CD8-positive, alpha-beta memory T cell (primary cell): ENCODE data around the gene PDAP1. TPM values are rescaled to one million over a fixed set of nuclear protein-coding genes. Genes with fewer than 3 reads are reported as not detected.
"Not testable (repeated sequence)": the region's sequence is repeated elsewhere in the genome, so short reads cannot be mapped to it uniquely, and the experiment has no call there.

Experiments used
- CTCF ChIA-PET: fragments of 350-600 bp; sonication (Branson Sonifier 250); formaldehyde crosslinking; loops from one replicate; lab custom pipeline; 2021; ENCODE audit warnings: antibody characterized with exemption; lab: Charles Lee
- POLR2A ChIA-PET: fragments of 350-600 bp; sonication (Branson Sonifier 250); formaldehyde crosslinking; loops from one replicate; lab custom pipeline; 2021; ENCODE audit warnings: antibody characterized with exemption; lab: Charles Lee
- DNase-seq, 5 donors: peaks; one replicate each; pipeline versions ENCODE4 v3.0.0 to v3.0.0-alpha.2; 2020 to 2022; ENCODE audit warnings: mixed read lengths in 1 of 5
- H3K27ac ChIP-seq: one replicate; pipeline ENCODE4 v1.7.0; 2013; ENCODE audit warnings: low read depth, mild to moderate bottlenecking, low read length, moderate library complexity
- H3K27me3 ChIP-seq: 2 replicates; pipeline ENCODE4 v1.7.0; 2013; ENCODE audit warnings: low read length, mild to moderate bottlenecking; ENCODE audit not compliant: insufficient read depth, poor library complexity, severe bottlenecking
- H3K36me3 ChIP-seq: 2 replicates; pipeline ENCODE4 v1.7.0; 2013; ENCODE audit warnings: mild to moderate bottlenecking, low read length, moderate library complexity; ENCODE audit not compliant: insufficient read depth
- H3K4me1 ChIP-seq: 2 replicates; pipeline ENCODE4 v1.7.0; 2013; ENCODE audit warnings: mild to moderate bottlenecking, low read length, moderate library complexity; ENCODE audit not compliant: insufficient read depth
- H3K4me3 ChIP-seq: 2 replicates; pipeline ENCODE4 v1.7.0; 2013; ENCODE audit warnings: mild to moderate bottlenecking, low read length
- H3K9me3 ChIP-seq: 2 replicates; pipeline ENCODE4 v1.7.0; 2013; ENCODE audit warnings: mild to moderate bottlenecking, low read length
- H3K27ac Mint-ChIP-seq, 8 donors: one replicate each; pipeline ENCODE4 v1.8.0; 2020 to 2021; ENCODE audit warnings: mixed read lengths in 8 of 8, mild to moderate bottlenecking in 6 of 8, inconsistent platforms in 3 of 8, moderate library complexity in 3 of 8
- H3K27me3 Mint-ChIP-seq, 2 donors: one replicate each; pipeline ENCODE4 v1.8.0; 2020 to 2021; ENCODE audit warnings: mixed read lengths in 2 of 2, mild to moderate bottlenecking in 1 of 2, moderate library complexity in 1 of 2
- H3K36me3 Mint-ChIP-seq, 3 donors: one replicate each; pipeline ENCODE4 v1.8.0; 2020 to 2021; ENCODE audit warnings: mixed read lengths in 3 of 3, inconsistent platforms in 1 of 3, mild to moderate bottlenecking in 1 of 3
- H3K4me1 Mint-ChIP-seq, 3 donors: one replicate each; pipeline ENCODE4 v1.8.0; 2020 to 2021; ENCODE audit warnings: mixed read lengths in 3 of 3, inconsistent platforms in 1 of 3, mild to moderate bottlenecking in 1 of 3
- H3K4me3 Mint-ChIP-seq, 7 donors: one replicate each; pipeline ENCODE4 v1.8.0; 2020 to 2021; ENCODE audit warnings: mixed read lengths in 7 of 7, mild to moderate bottlenecking in 6 of 7, moderate library complexity in 4 of 7, inconsistent platforms in 2 of 7
- H3K9me3 Mint-ChIP-seq, 5 donors: one replicate each; pipeline ENCODE4 v1.8.0; 2020 to 2022; ENCODE audit warnings: mixed read lengths in 5 of 5, mild to moderate bottlenecking in 3 of 5, moderate library complexity in 2 of 5, inconsistent platforms in 1 of 5
- polyA plus RNA-seq: library from polyadenylated mRNA; unstranded; fragments of 300-500 nt; fragmentation: Illumina TruSeq; gene quantifications from one replicate; pipeline ENCODE4 v1.2.3, GENCODE V29; 2021
- total RNA-seq, 2 experiments: library from RNA; stranded (reverse); gene quantifications; one replicate each; pipeline ENCODE4 v1.2.3, GENCODE V29; 2021

PDAP1 gene
- total and polyA plus RNA-seq, 3 experiments from 2014 or later, result 32.8 to 210 (median 198) TPM

DNA sequence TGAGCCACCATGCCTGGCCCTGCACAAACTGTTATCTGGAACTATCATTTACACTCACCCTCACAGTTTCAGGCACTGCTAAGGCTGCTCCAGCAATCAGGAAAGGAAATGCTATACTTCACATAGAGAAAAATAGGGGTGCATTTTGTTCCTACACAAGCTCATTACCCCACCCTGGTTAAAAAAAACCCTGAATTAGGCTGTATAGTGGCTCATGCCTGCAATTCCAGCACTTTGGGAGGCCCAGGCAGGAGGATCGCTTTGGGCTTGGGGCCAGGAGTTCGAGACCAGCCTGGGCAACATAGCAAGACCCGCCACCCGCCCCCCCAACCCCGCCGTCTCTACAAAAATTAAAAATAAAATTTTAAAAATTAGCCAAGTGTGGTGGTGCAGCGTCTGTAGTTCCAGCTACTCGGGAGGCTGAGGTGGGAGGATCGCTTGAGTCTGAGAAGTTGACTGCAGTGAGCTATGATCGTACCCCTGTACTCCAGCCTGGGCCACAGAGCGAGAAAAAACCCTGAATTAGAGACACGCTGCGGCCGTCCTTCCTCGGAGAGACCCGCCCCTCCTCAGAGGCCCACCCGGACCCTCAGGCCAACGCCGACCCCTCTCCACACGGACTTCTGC, 29.7 kb upstream of the PDAP1 start:
- H3K36me3 Mint-ChIP-seq, result peaks cover 0 to 36% (median 3%) of the 10 kb centered on the region in 3 donors

DNA sequence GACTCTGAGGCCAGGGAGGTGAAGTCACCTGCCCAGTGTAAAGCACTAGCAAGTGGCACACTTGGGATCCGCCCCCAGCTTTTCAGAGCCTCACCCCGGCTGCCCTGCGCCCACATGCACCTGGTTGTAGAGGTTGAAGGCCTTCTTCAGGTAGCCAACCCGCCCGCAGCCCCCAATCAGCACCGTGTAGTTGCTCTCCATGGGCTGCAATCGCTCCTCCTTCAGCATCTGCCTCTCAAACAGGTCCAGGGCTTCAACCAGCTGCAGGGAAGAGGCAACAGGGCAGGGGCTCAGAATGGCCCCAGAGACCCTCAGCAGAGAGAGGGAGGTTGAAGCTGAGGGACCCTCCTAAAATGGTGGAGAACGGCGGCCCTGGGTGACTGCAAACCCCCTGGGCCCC, 24.8 kb upstream of the PDAP1 start:
- no peaks in the 10 kb centered on the region for H3K36me3 ChIP-seq
- peak overlapping the region in 1 of 7 donors; percentile 40 for H3K4me3 Mint-ChIP-seq
- no peak for DNase-seq
- H3K27ac Mint-ChIP-seq, result peak overlapping the region in 2 of 8 donors; percentile 8 to 32
- H3K36me3 Mint-ChIP-seq, result peaks cover 0 to 49% (median 4%) of the 10 kb centered on the region in 3 donors
- no peaks in the 10 kb centered on the region for H3K4me1 ChIP-seq
- H3K4me3 ChIP-seq, result no peak overlapping the region
- no peak overlapping the region for H3K27ac ChIP-seq
- CTCF ChIA-PET, result no interaction called here
- POLR2A ChIA-PET, result no interaction called here
- H3K27me3 Mint-ChIP-seq, result no peaks in the 10 kb centered on the region
- no peaks in the 10 kb centered on the region for H3K27me3 ChIP-seq
- peaks cover 0 to 10% (median 4%) of the 10 kb centered on the region in 3 donors for H3K4me1 Mint-ChIP-seq
- no peaks in the 10 kb centered on the region for H3K9me3 ChIP-seq
- H3K9me3 Mint-ChIP-seq, result no peaks in the 10 kb centered on the region

More for the DNA sequence above, 29.7 kb upstream of the PDAP1 start:
- H3K36me3 ChIP-seq, result no peaks in the 10 kb centered on the region
- no peak for DNase-seq
- H3K27me3 ChIP-seq, result no peaks in the 10 kb centered on the region
- Mint-ChIP-seq H3K4me1 (peaks cover 24 to 43% (median 33%) of the 10 kb centered on the region in 3 donors), H3K27ac (peak overlapping the region; percentile 84 to 98 (median 94)), H3K4me3 (peak overlapping the region; percentile 94 to 99 (median 97)), H3K9me3 (no peaks in the 10 kb centered on the region), H3K27me3 (no peaks in the 10 kb centered on the region)
- peaks cover 11% of the 10 kb centered on the region for H3K4me1 ChIP-seq
- peak overlapping the region; percentile 90 for H3K4me3 ChIP-seq
- POLR2A ChIA-PET, result interaction anchor here (0.6 to 2.0 kb wide), 10 partner anchors 9 to 1004 kb away, joined by 3 to 10 read pairs (median 4); partner anchors contain the start of genes ARPC1A, BUD31, PDAP1 and ZKSCAN5
- CTCF ChIA-PET, result interaction anchor here (1.8 kb wide), 1 partner anchor 11 kb away, joined by 6 read pairs; no protein-coding TSS in a partner anchor
- peak overlapping the region; percentile 84 for H3K27ac ChIP-seq
- no peaks in the 10 kb centered on the region for H3K9me3 ChIP-seq

DNA sequence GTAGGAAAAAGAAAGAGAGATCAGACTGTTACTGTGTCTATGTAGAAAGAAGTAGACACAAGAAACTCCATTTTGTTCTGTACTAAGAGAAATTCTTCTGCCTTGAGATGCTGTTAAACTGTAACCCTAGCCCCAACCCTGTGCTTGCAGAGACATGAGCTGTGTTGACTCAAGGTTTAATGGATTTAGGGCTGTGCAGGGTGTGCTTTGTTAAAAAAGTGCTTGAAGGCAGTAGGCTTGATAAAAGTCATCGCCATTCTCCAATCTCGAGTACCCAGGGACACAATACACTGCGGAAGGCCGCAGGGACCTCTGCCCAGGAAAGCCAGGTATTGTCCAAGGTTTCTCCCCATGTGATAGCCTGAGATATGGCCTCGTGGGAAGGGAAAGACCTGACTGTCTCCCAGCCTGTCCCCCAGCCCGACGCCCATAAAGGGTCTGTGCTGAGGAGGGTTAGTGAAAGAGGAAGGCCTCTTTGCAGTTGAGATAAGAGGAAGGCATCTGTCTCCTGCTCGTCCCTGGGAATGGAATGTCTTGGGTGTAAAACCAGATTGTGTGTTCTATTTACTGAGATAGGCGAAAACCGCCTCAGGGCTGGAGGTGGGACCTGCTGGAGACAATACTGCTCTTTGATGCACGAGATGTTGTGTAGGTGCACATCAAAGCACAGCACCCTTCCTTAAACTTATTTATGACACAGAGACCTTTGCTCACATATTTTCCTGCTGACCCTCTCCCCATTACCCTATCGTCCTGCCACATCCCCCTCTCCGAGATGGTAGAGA, 23.6 kb upstream of the PDAP1 start:
- H3K9me3 Mint-ChIP-seq, POLR2A ChIA-PET: not testable (repeated sequence)

DNA sequence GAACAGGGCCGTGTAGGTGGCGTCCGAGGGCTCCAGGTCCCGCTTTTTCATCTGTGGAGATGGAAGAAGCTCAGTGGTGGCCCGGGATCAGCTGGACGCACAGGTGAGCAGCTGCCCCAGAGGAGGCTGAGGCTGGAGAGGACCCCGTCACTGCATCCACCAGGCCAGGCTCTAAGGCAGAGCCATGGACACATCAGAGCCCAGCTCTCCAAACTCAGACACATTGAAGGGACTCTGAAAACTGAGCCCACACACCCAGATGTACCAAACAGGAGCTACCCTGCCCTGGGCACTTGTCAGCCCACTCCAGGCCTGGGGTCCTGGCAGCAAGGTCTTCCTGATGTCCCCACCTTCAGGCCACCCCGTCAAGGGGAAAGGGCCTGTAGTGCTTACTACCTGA, 21.4 kb upstream of the PDAP1 start:
- Mint-ChIP-seq H3K9me3 (no peaks in the 10 kb centered on the region), H3K27me3 (no peaks in the 10 kb centered on the region), H3K4me1 (no peaks in the 10 kb centered on the region), H3K27ac (peak overlapping the region in 1 of 8 donors; percentile 24), H3K36me3 (peaks cover 0 to 58% (median 4%) of the 10 kb centered on the region in 3 donors), H3K4me3 (no peak overlapping the region)
- H3K4me1 ChIP-seq, result no peaks in the 10 kb centered on the region
- no peak overlapping the region for H3K4me3 ChIP-seq
- no peak overlapping the region for H3K27ac ChIP-seq
- H3K36me3 ChIP-seq, result peaks cover 1% of the 10 kb centered on the region
- DNase-seq, result no peak
- no peaks in the 10 kb centered on the region for H3K27me3 ChIP-seq
- ChIA-PET CTCF (no interaction called here), POLR2A (interaction anchor here (0.6 kb wide), 1 partner anchor 37 kb away, joined by 3 read pairs; no protein-coding TSS in a partner anchor)
- H3K9me3 ChIP-seq, result no peaks in the 10 kb centered on the region

More for the DNA sequence above, 23.6 kb upstream of the PDAP1 start:
- H3K27ac ChIP-seq, H3K9me3 ChIP-seq, H3K4me3 ChIP-seq, H3K4me1 Mint-ChIP-seq, DNase-seq, H3K36me3 ChIP-seq, H3K27me3 Mint-ChIP-seq, H3K27me3 ChIP-seq, H3K4me1 ChIP-seq, CTCF ChIA-PET: not testable (repeated sequence)
- Mint-ChIP-seq H3K36me3 (peaks cover 0 to 53% (median 4%) of the 10 kb centered on the region in 3 donors), H3K4me3 (peak overlapping the region in 1 of 7 donors; percentile 56), H3K27ac (peak overlapping the region in 1 of 8 donors; percentile 35)

DNA sequence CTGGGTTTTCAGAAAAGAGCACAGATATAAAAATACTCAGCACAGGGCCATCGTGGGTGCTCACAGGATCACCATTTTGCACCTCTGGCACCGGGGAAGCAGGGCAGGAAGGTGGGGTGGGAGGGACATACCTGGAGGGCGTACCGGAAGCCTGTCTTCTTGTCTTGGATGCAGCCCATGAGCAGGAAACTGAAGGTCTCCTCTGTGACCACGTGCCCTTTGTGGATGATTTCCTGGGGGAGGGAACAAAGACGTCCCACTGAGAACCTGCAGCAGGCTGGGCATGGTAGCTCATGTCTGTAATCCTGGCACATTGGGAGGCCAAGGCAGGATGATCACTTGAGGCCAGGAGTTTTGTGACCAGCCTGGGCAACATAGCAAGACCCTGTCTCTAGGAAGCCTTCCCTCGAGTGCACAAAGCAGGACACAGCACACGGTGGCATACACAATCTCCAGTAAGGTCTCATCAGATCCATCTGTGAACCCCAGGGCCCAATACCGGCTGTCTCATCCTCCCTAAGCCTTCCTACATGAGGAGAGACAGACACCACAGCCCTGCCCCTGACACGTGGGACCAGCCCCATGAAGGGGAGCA, 20.7 kb upstream of the PDAP1 start:
- Mint-ChIP-seq H3K4me3 (no peak overlapping the region), H3K36me3 (peaks cover 0 to 60% (median 4%) of the 10 kb centered on the region in 3 donors)
- POLR2A ChIA-PET, result no interaction called here

DNA sequence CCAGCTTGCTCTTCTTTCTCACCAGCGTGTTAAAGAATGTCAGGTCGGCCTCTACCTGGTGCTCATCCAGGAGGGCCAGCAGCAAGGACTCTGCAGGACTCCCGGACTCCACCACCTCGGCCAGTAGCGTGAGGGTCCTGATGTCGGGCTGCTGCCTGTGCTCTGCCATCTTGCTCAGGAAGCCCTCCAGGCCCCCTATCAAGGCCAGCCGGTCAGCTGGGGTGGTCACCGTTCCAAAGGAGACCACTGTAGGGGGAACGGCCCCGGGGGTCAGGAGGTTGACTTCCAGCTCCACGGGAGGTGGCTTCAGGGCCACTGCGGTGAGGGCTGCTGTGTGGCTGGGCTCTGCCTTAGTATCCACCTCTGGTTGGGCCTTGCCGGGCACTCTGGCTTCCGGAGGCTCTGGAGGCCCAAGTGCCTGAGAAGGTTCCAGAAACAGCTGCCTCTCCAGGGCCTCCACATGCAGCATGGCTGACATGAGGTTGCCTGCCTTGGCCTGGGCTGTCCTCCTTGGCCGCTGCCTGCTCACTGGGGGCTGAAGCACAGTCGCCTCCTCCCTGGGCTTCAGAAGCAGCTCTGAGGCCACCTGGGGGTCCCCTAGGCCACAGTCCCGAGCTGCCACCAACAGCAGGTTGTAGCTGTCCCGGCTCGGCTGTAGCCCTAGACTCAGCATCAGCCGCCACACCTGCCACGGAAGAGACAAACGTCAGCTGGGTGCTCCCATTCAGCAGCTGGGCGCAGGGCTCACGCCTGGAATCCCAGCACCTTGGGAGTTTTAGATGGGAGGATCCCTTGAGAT, 16.7 kb upstream of the PDAP1 start:
- no peaks in the 10 kb centered on the region for H3K4me1 Mint-ChIP-seq
- H3K36me3 Mint-ChIP-seq, result peaks cover 0 to 67% (median 2%) of the 10 kb centered on the region in 3 donors
- no peaks in the 10 kb centered on the region for H3K27me3 Mint-ChIP-seq
- no peak overlapping the region for H3K27ac Mint-ChIP-seq
- no peak for DNase-seq
- peaks cover 9% of the 10 kb centered on the region for H3K36me3 ChIP-seq
- no peaks in the 10 kb centered on the region for H3K27me3 ChIP-seq
- ChIA-PET CTCF (interaction anchor here (0.9 to 1.5 kb wide), 2 partner anchors 12 to 16 kb away, joined by 3 to 4 read pairs; partner anchors contain the start of gene BUD31), POLR2A (interaction anchor here (0.6 kb wide), 1 partner anchor 22 kb away, joined by 4 read pairs; no protein-coding TSS in a partner anchor)
- no peak overlapping the region for H3K4me3 ChIP-seq
- no peaks in the 10 kb centered on the region for H3K9me3 Mint-ChIP-seq
- no peak overlapping the region for H3K27ac ChIP-seq
- H3K4me3 Mint-ChIP-seq, result no peak overlapping the region
- H3K9me3 ChIP-seq, result no peaks in the 10 kb centered on the region
- H3K4me1 ChIP-seq, result no peaks in the 10 kb centered on the region

More for the DNA sequence above, 20.7 kb upstream of the PDAP1 start:
- Histone ChIP-seq H3K9me3 (no peaks in the 10 kb centered on the region), H3K4me1 (no peaks in the 10 kb centered on the region), H3K4me3 (no peak overlapping the region), H3K27me3 (no peaks in the 10 kb centered on the region), H3K36me3 (peaks cover 4% of the 10 kb centered on the region), H3K27ac (no peak overlapping the region)
- CTCF ChIA-PET, result no interaction called here
- Mint-ChIP-seq H3K4me1 (no peaks in the 10 kb centered on the region), H3K9me3 (no peaks in the 10 kb centered on the region), H3K27me3 (no peaks in the 10 kb centered on the region), H3K27ac (no peak overlapping the region)
- no peak for DNase-seq

- H3K4me1 Mint-ChIP-seq, result no peaks in the 10 kb centered on the region
- H3K9me3 Mint-ChIP-seq, result no peaks in the 10 kb centered on the region
- Histone ChIP-seq H3K36me3 (peaks cover 25% of the 10 kb centered on the region), H3K4me3 (no peak overlapping the region), H3K4me1 (no peaks in the 10 kb centered on the region), H3K9me3 (no peaks in the 10 kb centered on the region), H3K27ac (no peak overlapping the region), H3K27me3 (no peaks in the 10 kb centered on the region)
- H3K27me3 Mint-ChIP-seq, result no peaks in the 10 kb centered on the region
- peaks cover 0 to 74% (median 9%) of the 10 kb centered on the region in 3 donors for H3K36me3 Mint-ChIP-seq
- no peak overlapping the region for H3K4me3 Mint-ChIP-seq
- CTCF ChIA-PET, result interaction anchor here (0.5 to 1.4 kb wide), 4 partner anchors 14 to 531 kb away, joined by 3 to 4 read pairs (median 3); partner anchors contain the start of genes BUD31 and PDAP1
- DNase-seq, result no peak
- POLR2A ChIA-PET, result interaction anchor here (0.6 to 0.7 kb wide), 2 partner anchors 13 to 136 kb away, joined by 4 read pairs; no protein-coding TSS in a partner anchor
- peak overlapping the region in 3 of 8 donors; percentile 34 to 38 (median 35) for H3K27ac Mint-ChIP-seq
Measured at GRCh38 chr7:99422625-99423024, 14.2 kb upstream of the PDAP1 start.
